ENCODE measurements around the gene HLA-DOA.

HLA-DOA gene

DNA sequence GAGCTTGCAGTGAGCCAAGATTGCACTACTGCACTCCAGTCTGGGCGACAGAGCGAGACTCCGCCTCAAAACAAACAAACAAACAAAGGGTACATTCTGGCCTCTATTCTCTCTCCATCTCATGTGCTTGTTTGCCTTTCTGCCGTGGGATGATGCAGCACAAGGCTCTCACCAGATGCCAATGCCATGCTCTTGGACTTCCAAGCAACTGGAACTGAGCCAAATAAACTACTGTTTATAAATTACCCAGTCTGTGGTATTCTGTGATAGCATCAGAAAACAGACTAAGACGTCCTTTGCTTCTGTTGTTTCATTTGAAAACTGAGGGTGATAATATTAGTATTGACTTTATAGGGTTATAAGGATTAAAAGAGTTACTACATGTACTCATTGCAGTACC is 44.6 kb downstream of the HLA-DOA start:
- no peaks in the 10 kb centered on the region for H3K9me3 ChIP-seq (ENCODE audit: control insufficient read depth, insufficient read depth, low read depth, low read length)
- CTCF ChIA-PET, result interaction anchor here (0.5 to 18.0 kb wide), 5 partner anchors 10 to 79 kb away, joined by 3 to 344 read pairs (median 28); partner anchors contain the start of gene HLA-DMA
- TF ChIP-seq OSR2 (tag by site-specific recombination; IDR thresholded peaks at IDR 0.05) (peak; percentile 34), ZNF175 (tag by site-specific recombination; IDR thresholded peaks at IDR 0.05) (no peak)
- H3K4me1 ChIP-seq (ENCODE audit: control insufficient read depth, insufficient read depth, low read length), result peaks cover 11% of the 10 kb centered on the region
- no peak overlapping the region for H3K4me3 ChIP-seq (ENCODE audit: low read depth, low read length)
- H3K36me3 ChIP-seq (ENCODE audit: control insufficient read depth in 2 of 2, insufficient read depth in 1 of 2, low read length in 2 of 2), result peaks cover 0 to 5% of the 10 kb centered on the region in 2 experiments; a peak in 1 of 3 replicates
- H3K27ac ChIP-seq (ENCODE audit: extremely low read depth, low read depth, low read length), result no peak overlapping the region
- POLR2A ChIA-PET, result interaction anchor here (0.8 to 1.7 kb wide), 2 partner anchors 70 to 235 kb away, joined by 4 read pairs; no protein-coding TSS in a partner anchor

DNA sequence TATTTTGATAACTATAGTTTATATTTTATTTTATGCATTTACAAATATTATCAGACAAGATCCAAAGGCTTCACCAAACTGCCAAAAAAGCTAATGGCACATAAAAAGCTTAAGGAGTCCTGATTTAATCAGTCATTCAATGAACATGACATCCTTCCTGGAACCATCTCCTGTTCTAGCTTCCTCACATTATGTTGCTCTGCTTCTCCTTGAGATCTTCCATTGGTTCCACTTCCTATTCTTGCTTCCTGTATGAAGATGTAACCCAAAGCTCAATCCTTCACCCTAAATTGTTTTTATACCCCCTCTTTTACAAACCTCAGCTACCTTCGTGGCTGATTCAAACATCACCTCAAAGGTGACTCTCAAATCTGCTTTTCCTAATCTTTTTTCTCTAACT is 45.5 kb downstream of the HLA-DOA start:
- Histone ChIP-seq H3K4me1 (ENCODE audit: control insufficient read depth, insufficient read depth, low read length) (peaks cover 11% of the 10 kb centered on the region), H3K4me3 (ENCODE audit: low read depth, low read length) (no peak overlapping the region), H3K9me3 (ENCODE audit: control insufficient read depth, insufficient read depth, low read depth, low read length) (no peaks in the 10 kb centered on the region), H3K36me3 (ENCODE audit: control insufficient read depth in 2 of 2, insufficient read depth in 1 of 2, low read length in 2 of 2) (no peaks in the 10 kb centered on the region), H3K27ac (ENCODE audit: extremely low read depth, low read depth, low read length) (no peak overlapping the region)
- ChIA-PET POLR2A (interaction anchor here (0.7 to 3.6 kb wide), 3 partner anchors 8 to 44 kb away, joined by 3 to 30 read pairs (median 9); no protein-coding TSS in a partner anchor), CTCF (interaction anchor here (1.3 to 18.0 kb wide), 4 partner anchors 9 to 30 kb away, joined by 9 to 344 read pairs (median 110); partner anchors contain the start of gene HLA-DMA)
- no peak for TF ChIP-seq PRDM6 (tag by site-specific recombination; IDR thresholded peaks at IDR 0.05)
- no peak for TF ChIP-seq ZFP37 (tag by site-specific recombination; IDR thresholded peaks at IDR 0.05)
- no peak for TF ChIP-seq OVOL3 (tag by site-specific recombination; IDR thresholded peaks at IDR 0.05)
- TF ChIP-seq ZNF354C (tag by site-specific recombination; IDR thresholded peaks at IDR 0.05; ENCODE audit: borderline replicate concordance, low read depth), result no peak
- no peak for TF ChIP-seq YY2 (tag by site-specific recombination; IDR thresholded peaks at IDR 0.05)
- no peak for TF ChIP-seq ZBTB21 (tag by site-specific recombination; IDR thresholded peaks at IDR 0.05)
- TF ChIP-seq ZNF639 (tag by site-specific recombination; IDR thresholded peaks at IDR 0.05), result no peak
- no peak for TF ChIP-seq ZNF350 (tag by site-specific recombination; IDR thresholded peaks at IDR 0.05)
- TF ChIP-seq CTCF (tag by site-specific recombination; IDR thresholded peaks at IDR 0.05), result no peak

DNA sequence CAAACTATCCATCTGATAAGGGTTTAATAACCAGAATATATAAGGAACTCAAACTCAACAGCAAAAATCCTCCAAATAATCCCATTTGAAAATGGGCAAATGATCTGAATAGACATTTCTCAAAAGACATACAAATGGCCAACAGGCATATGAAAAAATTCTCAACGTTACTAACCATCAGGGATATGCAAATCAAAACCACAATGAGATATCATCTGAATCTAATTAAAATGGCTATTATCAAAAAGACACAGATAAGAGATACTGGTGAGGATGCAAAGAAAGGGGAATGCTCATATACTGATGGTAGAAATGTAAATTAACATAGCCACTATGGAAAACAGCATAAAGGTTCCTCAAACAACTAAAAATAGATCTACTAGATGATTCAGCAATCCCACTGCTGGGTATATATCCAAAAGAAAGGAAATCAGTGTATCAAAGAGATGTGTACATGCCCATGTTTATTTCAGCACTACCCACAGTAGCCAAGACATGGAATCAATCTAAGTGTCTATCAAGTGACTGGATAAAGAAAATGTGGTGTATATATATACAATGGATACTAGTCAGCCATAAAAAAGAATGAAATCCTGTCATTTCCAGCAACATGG is 47.1 kb downstream of the HLA-DOA start:
- Histone ChIP-seq H3K9me3 (ENCODE audit: control insufficient read depth, insufficient read depth, low read depth, low read length) (no peaks in the 10 kb centered on the region), H3K4me3 (ENCODE audit: low read depth, low read length) (no peak overlapping the region), H3K4me1 (ENCODE audit: control insufficient read depth, insufficient read depth, low read length) (peaks cover 10% of the 10 kb centered on the region), H3K27ac (ENCODE audit: extremely low read depth, low read depth, low read length) (no peak overlapping the region), H3K36me3 (ENCODE audit: control insufficient read depth in 2 of 2, insufficient read depth in 1 of 2, low read length in 2 of 2) (no peaks in the 10 kb centered on the region)
- TF ChIP-seq PRDM6 (tag by site-specific recombination; IDR thresholded peaks at IDR 0.05), result peak; percentile 44
- no peak for TF ChIP-seq ZNF792 (tag by site-specific recombination; IDR thresholded peaks at IDR 0.05)
- ChIA-PET CTCF (interaction anchor here (0.6 to 18.0 kb wide), 9 partner anchors 8 to 210 kb away, joined by 3 to 344 read pairs (median 3); partner anchors contain the start of gene HLA-DMA), POLR2A (interaction anchor here (1.0 to 3.6 kb wide), 2 partner anchors 8 to 10 kb away, joined by 3 to 30 read pairs; no protein-coding TSS in a partner anchor)
